Measurements from ENCODE around the gene MAP3K9.

DNA sequence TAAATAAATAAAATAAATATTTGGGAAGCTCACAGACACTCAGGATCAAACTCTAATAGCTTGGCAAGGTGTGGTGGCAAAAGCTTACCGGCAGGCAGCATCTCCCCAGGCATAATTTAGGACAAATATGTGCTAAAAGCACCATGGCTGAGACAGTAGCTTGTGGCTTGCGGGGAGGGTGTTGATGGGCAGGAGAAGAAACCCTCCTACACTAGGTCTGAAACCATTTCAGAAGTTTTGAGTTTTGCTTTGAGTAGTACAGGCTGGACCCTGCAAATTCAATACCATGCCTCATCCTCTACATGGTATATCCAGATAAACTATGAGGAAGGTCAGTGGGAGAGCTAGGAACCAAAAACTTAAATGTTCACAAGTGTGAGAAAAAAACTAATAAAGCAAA, 33.1 kb downstream of the MAP3K9 start:
- TF ChIP-seq, protein P1, sequence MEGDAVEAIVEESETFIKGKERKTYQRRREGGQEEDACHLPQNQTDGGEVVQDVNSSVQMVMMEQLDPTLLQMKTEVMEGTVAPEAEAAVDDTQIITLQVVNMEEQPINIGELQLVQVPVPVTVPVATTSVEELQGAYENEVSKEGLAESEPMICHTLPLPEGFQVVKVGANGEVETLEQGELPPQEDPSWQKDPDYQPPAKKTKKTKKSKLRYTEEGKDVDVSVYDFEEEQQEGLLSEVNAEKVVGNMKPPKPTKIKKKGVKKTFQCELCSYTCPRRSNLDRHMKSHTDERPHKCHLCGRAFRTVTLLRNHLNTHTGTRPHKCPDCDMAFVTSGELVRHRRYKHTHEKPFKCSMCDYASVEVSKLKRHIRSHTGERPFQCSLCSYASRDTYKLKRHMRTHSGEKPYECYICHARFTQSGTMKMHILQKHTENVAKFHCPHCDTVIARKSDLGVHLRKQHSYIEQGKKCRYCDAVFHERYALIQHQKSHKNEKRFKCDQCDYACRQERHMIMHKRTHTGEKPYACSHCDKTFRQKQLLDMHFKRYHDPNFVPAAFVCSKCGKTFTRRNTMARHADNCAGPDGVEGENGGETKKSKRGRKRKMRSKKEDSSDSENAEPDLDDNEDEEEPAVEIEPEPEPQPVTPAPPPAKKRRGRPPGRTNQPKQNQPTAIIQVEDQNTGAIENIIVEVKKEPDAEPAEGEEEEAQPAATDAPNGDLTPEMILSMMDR (conservative IDR thresholded peaks at IDR 0.05): no peak
- no peak for TF ChIP-seq ZFX (IDR thresholded peaks at IDR 0.05)
